CD4-positive, alpha-beta T cell (primary cell): ENCODE data around the gene GNAQ. TPM values are rescaled to one million over a fixed set of nuclear protein-coding genes. Genes with fewer than 3 reads are reported as not detected.
"Not testable (repeated sequence)": the region's sequence is repeated elsewhere in the genome, so short reads cannot be mapped to it uniquely, and the experiment has no call there.

Experiments
- ATAC-seq: fragments of 200-7000 bp; cut with Tn5 transposase; one replicate; pipeline ENCODE4 v1.10.0; 2022; ENCODE audit warnings: mild to moderate bottlenecking; ENCODE audit not compliant: poor library complexity
- CTCF ChIA-PET: fragments of 350-600 bp; sonication (Branson Sonifier 250); formaldehyde crosslinking; loops from one replicate; lab custom pipeline; 2021; ENCODE audit warnings: antibody characterized with exemption, inconsistent platforms; lab: Charles Lee
- POLR2A ChIA-PET: fragments of 350-600 bp; sonication (Branson Sonifier 250); formaldehyde crosslinking; loops from one replicate; lab custom pipeline; 2021; ENCODE audit warnings: antibody characterized with exemption, inconsistent platforms; lab: Charles Lee
- DNase-seq, 14 experiments: peaks; one replicate each; pipeline ENCODE4 v3.0.0-alpha.2; 2013 to 2020; ENCODE audit warnings: mixed read lengths in 2 of 14
- H3K27ac ChIP-seq, 2 donors: one replicate each; pipeline versions ENCODE4 v1.5.1 to v1.7.0; 2013; ENCODE audit warnings: low read length in 2 of 2, low read depth in 1 of 2, mild to moderate bottlenecking in 1 of 2
- H3K27me3 ChIP-seq, 2 experiments: 1 replicate in 1 of 2; 2 replicates in 1 of 2; pipeline versions ENCODE4 v1.6.1 to v1.7.0; 2013; ENCODE audit warnings: low read length in 2 of 2, control low read depth in 1 of 2, mild to moderate bottlenecking in 1 of 2, moderate library complexity in 1 of 2; ENCODE audit not compliant: insufficient read depth in 2 of 2, control insufficient read depth in 1 of 2
- H3K36me3 ChIP-seq: one replicate; pipeline ENCODE4 v1.6.1; 2013; ENCODE audit warnings: low read length, control low read depth; ENCODE audit not compliant: insufficient read depth
- H3K4me1 ChIP-seq: one replicate; pipeline ENCODE4 v1.6.1; 2013; ENCODE audit warnings: low read length, control low read depth; ENCODE audit not compliant: insufficient read depth
- H3K4me3 ChIP-seq: one replicate; pipeline ENCODE4 v1.5.1; 2013; ENCODE audit warnings: mild to moderate bottlenecking, low read length, moderate library complexity
- H3K9me3 ChIP-seq, 2 experiments: 1 replicate in 1 of 2; 2 replicates in 1 of 2; pipeline versions ENCODE4 v1.6.1 to v1.7.0; 2013; ENCODE audit warnings: low read length in 2 of 2, mild to moderate bottlenecking in 2 of 2, control low read depth in 1 of 2, moderate library complexity in 1 of 2; ENCODE audit not compliant: control insufficient read depth in 1 of 2, insufficient read depth in 1 of 2
- H3K27ac Mint-ChIP-seq: one replicate; pipeline ENCODE4 v1.8.0; 2020; ENCODE audit warnings: mixed read lengths
- H3K27me3 Mint-ChIP-seq: one replicate; pipeline ENCODE4 v1.8.0; 2021; ENCODE audit warnings: mixed read lengths
- H3K36me3 Mint-ChIP-seq: one replicate; pipeline ENCODE4 v1.8.0; 2021; ENCODE audit warnings: low read depth, mixed read lengths
- H3K4me1 Mint-ChIP-seq: one replicate; pipeline ENCODE4 v1.8.0; 2021; ENCODE audit warnings: low read depth, mixed read lengths
- H3K4me3 Mint-ChIP-seq: one replicate; pipeline ENCODE4 v1.8.0; 2020; ENCODE audit warnings: mild to moderate bottlenecking, mixed read lengths
- H3K9me3 Mint-ChIP-seq: one replicate; pipeline ENCODE4 v1.8.0; 2020; ENCODE audit warnings: mixed read lengths
- CTCF ChIP-seq: fragments of 200-600 bp; IDR thresholded peaks from one replicate; pipeline ENCODE4 v1.8.0; 2022; ENCODE audit warnings: antibody characterized with exemption, mild to moderate bottlenecking
- intact Hi-C, 2 experiments: fragments of 100-400 bp; cut with DNase I in 1 of 2; cut with micrococcal nuclease in 1 of 2; formaldehyde crosslinking; loops; one replicate each; pipeline versions ENCODE4 v1.15.1 to v1.9.0; 2023 to 2025; cut with DNase I, micrococcal nuclease
- total RNA-seq, 174 experiments: library from RNA in 2 of 174; stranded (reverse) in 2 of 174; gene quantifications; one replicate each; pipeline ENCODE4 v1.2.3 and lab custom pipeline; 2021 to 2026

Gene GNAQ
- total RNA-seq, 2 experiments from 2014 or later = 55.5 to 55.9 TPM

DNA sequence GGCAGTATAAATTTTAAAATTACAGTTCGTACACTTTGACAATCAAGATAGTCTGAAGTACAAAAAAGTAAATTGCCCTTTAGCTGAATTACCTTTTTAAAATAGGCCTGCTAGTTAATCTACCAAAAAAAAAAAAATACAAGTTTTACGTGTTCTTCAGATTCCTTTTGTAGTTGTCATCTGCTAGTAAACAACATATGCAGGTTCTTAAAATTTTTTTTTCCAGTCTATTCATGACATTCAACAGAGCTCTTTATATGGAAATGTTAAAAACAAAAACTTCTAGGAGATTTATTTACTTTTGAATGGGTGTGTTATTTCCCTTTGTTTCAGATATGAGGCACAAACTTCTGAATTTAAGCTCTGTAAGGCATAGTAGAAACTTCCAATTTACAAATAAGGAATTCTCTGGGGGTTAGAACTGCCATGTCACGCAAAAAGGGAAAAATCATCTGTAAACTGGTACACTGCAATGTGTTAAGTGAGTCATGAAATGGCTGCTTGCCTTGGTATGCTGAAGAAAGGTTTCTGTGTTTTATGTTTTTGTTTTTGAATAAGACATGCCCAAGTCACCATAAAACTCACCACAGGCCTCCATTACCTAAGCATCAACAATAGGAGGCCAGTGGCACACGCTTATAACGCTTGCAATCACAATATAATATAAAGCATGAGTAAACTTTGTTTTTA is 313.9 kb downstream of the GNAQ start:
- H3K9me3 Mint-ChIP-seq, H3K27me3 Mint-ChIP-seq, H3K36me3 ChIP-seq, H3K4me1 Mint-ChIP-seq, H3K27ac Mint-ChIP-seq, H3K4me1 ChIP-seq, ATAC-seq, H3K4me3 ChIP-seq, intact Hi-C loops, POLR2A ChIA-PET, H3K9me3 ChIP-seq, H3K4me3 Mint-ChIP-seq, DNase-seq, CTCF ChIA-PET, H3K27ac ChIP-seq, H3K27me3 ChIP-seq: not testable (repeated sequence)
- peaks cover 32% of the 10 kb centered on the region for H3K36me3 Mint-ChIP-seq

DNA sequence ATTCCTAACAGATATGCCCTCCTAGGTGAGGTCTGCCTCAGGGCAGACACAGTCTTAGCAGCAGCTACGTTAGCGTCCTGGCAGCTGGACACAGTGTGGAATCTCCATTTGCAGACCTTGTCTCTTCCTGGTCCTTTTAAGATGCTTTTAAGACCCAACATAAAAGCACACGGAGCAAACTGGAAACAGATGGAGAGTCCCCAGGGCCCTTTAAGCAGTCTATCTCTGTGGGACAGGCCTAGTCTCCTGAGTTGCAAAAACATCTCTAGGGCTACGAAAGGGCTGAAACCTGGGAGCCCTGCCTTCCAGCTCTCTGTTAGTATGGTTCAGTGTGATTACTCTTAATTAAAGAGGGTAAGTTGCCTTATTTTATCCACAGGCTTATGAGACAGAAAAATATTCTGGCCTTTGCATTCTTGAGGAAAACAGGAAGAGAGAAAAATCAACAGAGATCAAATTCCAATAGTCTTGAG is 317.5 kb downstream of the GNAQ start:
- Histone ChIP-seq H3K27me3 (no peaks in the 10 kb centered on the region), H3K4me3 (no peak overlapping the region), H3K36me3 (no peaks in the 10 kb centered on the region), H3K27ac (no peak overlapping the region), H3K4me1 (no peaks in the 10 kb centered on the region), H3K9me3 (peaks cover 7 to 10% of the 10 kb centered on the region in 2 experiments)
- CTCF ChIA-PET = no interaction called here
- POLR2A ChIA-PET = no interaction called here
- ATAC-seq (no peak), DNase-seq (no peak)
- TF ChIP-seq CTCF = no peak
- intact Hi-C loops = no loop called here
- Mint-ChIP-seq H3K9me3 (peaks cover 16% of the 10 kb centered on the region), H3K4me3 (no peak overlapping the region), H3K27me3 (no peaks in the 10 kb centered on the region), H3K36me3 (peaks cover 3% of the 10 kb centered on the region), H3K4me1 (no peaks in the 10 kb centered on the region), H3K27ac (no peak overlapping the region)

DNA sequence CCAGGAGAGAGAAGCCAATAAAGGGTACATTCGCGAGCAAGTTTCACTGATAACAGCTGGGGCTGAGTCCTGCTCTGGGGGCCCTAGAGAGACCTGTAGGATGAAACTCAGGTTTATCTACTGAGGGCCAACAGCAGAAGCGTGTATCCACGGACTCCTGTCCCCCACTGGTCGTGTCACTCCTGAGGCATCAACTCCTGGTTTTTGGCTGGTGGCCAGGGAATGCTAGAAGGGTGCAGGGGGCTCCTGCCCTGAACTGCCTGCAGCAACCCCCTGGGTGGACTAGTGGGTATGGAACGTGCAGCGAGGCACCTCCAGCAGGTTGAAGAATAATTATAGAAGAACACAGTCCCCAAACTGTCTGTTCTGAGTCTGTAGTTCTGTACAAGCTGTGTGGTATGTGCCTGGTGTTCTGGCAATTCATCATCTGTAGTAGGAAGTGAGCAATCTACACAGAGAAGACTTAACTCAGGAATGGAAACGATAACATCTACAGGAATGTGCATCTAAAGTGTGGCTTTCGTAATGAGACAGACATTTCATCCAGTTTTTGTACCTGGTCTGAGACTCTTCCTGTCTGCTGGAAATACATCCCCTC is 319.0 kb downstream of the GNAQ start:
- Mint-ChIP-seq H3K36me3 (no peaks in the 10 kb centered on the region), H3K27ac (no peak overlapping the region), H3K4me1 (no peaks in the 10 kb centered on the region), H3K4me3 (no peak overlapping the region), H3K27me3 (no peaks in the 10 kb centered on the region), H3K9me3 (peaks cover 23% of the 10 kb centered on the region)
- Histone ChIP-seq H3K36me3 (no peaks in the 10 kb centered on the region), H3K9me3 (peaks cover 13 to 14% of the 10 kb centered on the region in 2 experiments), H3K27me3 (no peaks in the 10 kb centered on the region), H3K4me3 (no peak overlapping the region), H3K27ac (no peak overlapping the region), H3K4me1 (no peaks in the 10 kb centered on the region)
- intact Hi-C loops = no loop called here
- no peak for TF ChIP-seq CTCF
- CTCF ChIA-PET = no interaction called here
- no peak for ATAC-seq
- POLR2A ChIA-PET = interaction anchor here (0.7 kb wide), 1 partner anchor 47 kb away, joined by 5 read pairs; no protein-coding TSS in a partner anchor
- DNase-seq = no peak
